CD1c-positive myeloid dendritic cell (primary cell): ENCODE results near the gene FBXL2.

Experiments
- DNase-seq: peaks from one replicate; pipeline ENCODE4 v3.0.0-alpha.2; 2016; ENCODE audit errors: extremely low spot score

Gene FBXL2

GRCh38 chr3:33277193-33277882 lies at the start of gene FBXL2:
FBXL2 (plus strand) TSS chr3:33277442; CDS start chr3:33277513, 71 bp downstream.
- DNase-seq, result no peak

GRCh38 chr3:33229066-33229465 lies 48.2 kb upstream of the FBXL2 start:
- DNase-seq, result no peak

GRCh38 chr3:33229947-33230346 lies 47.3 kb upstream of the FBXL2 start:
- DNase-seq, result no peak

- no peak for DNase-seq
Measured at GRCh38 chr3:33231756-33232465, 45.3 kb upstream of the FBXL2 start.

GRCh38 chr3:33233884-33234283 lies 43.4 kb upstream of the FBXL2 start:
- no peak for DNase-seq

GRCh38 chr3:33236005-33236404 lies 41.2 kb upstream of the FBXL2 start:
- no peak for DNase-seq

GRCh38 chr3:33237439-33237838 lies 39.8 kb upstream of the FBXL2 start:
- DNase-seq, result no peak

GRCh38 chr3:33238923-33239322 lies 38.3 kb upstream of the FBXL2 start:
- no peak for DNase-seq

- no peak for DNase-seq
Measured at GRCh38 chr3:33240261-33240660, 37.0 kb upstream of the FBXL2 start.

GRCh38 chr3:33246786-33247185 lies 30.5 kb upstream of the FBXL2 start:
- DNase-seq, result no peak

- DNase-seq, result no peak
Measured at GRCh38 chr3:33250712-33251111, 26.5 kb upstream of the FBXL2 start.

- no peak for DNase-seq
Measured at GRCh38 chr3:33256249-33256648, 21.0 kb upstream of the FBXL2 start.

GRCh38 chr3:33260104-33260503 lies 17.1 kb upstream of the FBXL2 start:
- no peak for DNase-seq

- DNase-seq, result no peak
Measured at GRCh38 chr3:33269385-33269784, 7.9 kb upstream of the FBXL2 start.

- DNase-seq, result no peak
Measured at GRCh38 chr3:33271324-33271723, 5.9 kb upstream of the FBXL2 start.

- DNase-seq, result no peak
Measured at GRCh38 chr3:33273628-33274027, 3.6 kb upstream of the FBXL2 start.

- no peak for DNase-seq
Measured at GRCh38 chr3:33278163-33278562, 921 bp downstream of the FBXL2 start.

GRCh38 chr3:33287672-33288282 lies 10.5 kb downstream of the FBXL2 start:
- DNase-seq, result no peak

GRCh38 chr3:33299395-33300081 lies 22.3 kb downstream of the FBXL2 start:
- no peak for DNase-seq

- no peak for DNase-seq
Measured at GRCh38 chr3:33312361-33312760, 35.1 kb downstream of the FBXL2 start.

GRCh38 chr3:33313331-33313730 lies 36.1 kb downstream of the FBXL2 start:
- no peak for DNase-seq

- no peak for DNase-seq
Measured at GRCh38 chr3:33314993-33315392, 37.8 kb downstream of the FBXL2 start.
